Liver (tissue), 3 donors: ENCODE measurements around the gene LRP11.

ENCODE experiments used
- CTCF ChIP-seq: fragments of 150-350 bp; IDR thresholded peaks from 2 replicates; pipeline ENCODE4 v1.5.1; 2017; ENCODE audit warnings: improper control_type of control experiment, low read depth, low read length; ENCODE audit not compliant: missing input control
- GABPA ChIP-seq, 2 donors: IDR thresholded peaks in 1 of 2; conservative IDR thresholded peaks in 1 of 2; 2 replicates each; pipeline ENCODE4 v1.6.1; 2016; ENCODE audit warnings: antibody characterized with exemption in 2 of 2, mild to moderate bottlenecking in 1 of 2, moderate library complexity in 1 of 2
- NR2F2 ChIP-seq: IDR thresholded peaks from 2 replicates; pipeline ENCODE4 v1.6.1; 2016; ENCODE audit warnings: antibody characterized with exemption
- RAD21 ChIP-seq, 2 donors: IDR thresholded peaks; 2 replicates each; pipeline ENCODE4 v1.6.1; 2016; ENCODE audit warnings: antibody characterized with exemption in 2 of 2, mild to moderate bottlenecking in 2 of 2
- REST ChIP-seq: IDR thresholded peaks from 2 replicates; pipeline ENCODE4 v1.6.1; 2016; ENCODE audit warnings: antibody characterized with exemption, mild to moderate bottlenecking
- RXRA ChIP-seq, 2 donors: IDR thresholded peaks; 2 replicates each; pipeline ENCODE4 v1.6.1; 2017 to 2018; ENCODE audit warnings: antibody characterized with exemption in 2 of 2, mild to moderate bottlenecking in 1 of 2
- SP1 ChIP-seq: IDR thresholded peaks from 2 replicates; pipeline ENCODE4 v1.6.1; 2018; ENCODE audit warnings: antibody characterized with exemption, mild to moderate bottlenecking
- donor health status: healthy.
- donor health status: healthy.

GRCh38 chr6:149846321-149846720, 17.8 kb downstream of the LRP11 start:
- TF ChIP-seq CTCF (no peak), NR2F2 (no peak), SP1 (no peak), RAD21 (IDR thresholded peaks at IDR 0.05) (no peak), REST (no peak), RXRA (IDR thresholded peaks at IDR 0.05) (no peak), GABPA (IDR thresholded peaks at IDR 0.05 in 1 of 2, conservative IDR thresholded peaks at IDR 0.05 in 1 of 2) (no peak)
